SU-DHL-6 (cell line): Measurements from ENCODE around the gene DIPK1A.

Experiments
- CTCF ChIP-seq: fragments of 200-600 bp; sonication (generic); IDR thresholded peaks from one replicate; pipeline ENCODE4 v1.5.1; 2017; ENCODE audit warnings: antibody characterized with exemption, mild to moderate bottlenecking, low read length, moderate library complexity; ENCODE audit not compliant: insufficient read depth, poor library complexity, severe bottlenecking
- EZH2phosphoT487 ChIP-seq: fragments of 200-600 bp; sonication (generic), shearing (Covaris generic); conservative IDR thresholded peaks from 2 replicates; pipeline ENCODE4 v1.6.1; 2018; ENCODE audit warnings: mild to moderate bottlenecking, antibody characterized with exemption, low read length, moderate library complexity, mixed read lengths

- TF ChIP-seq CTCF (peak; percentile 52), EZH2phosphoT487 (no peak)
These were observed 7.1 kb upstream of the DIPK1A start for GRCh38 chr1:92968138-92969032.
